ENCODE measurements around the gene C14orf180.
A peak's percentile ranks its signal among the peaks of the same experiment; 100 is the strongest.

Gene C14orf180

DNA sequence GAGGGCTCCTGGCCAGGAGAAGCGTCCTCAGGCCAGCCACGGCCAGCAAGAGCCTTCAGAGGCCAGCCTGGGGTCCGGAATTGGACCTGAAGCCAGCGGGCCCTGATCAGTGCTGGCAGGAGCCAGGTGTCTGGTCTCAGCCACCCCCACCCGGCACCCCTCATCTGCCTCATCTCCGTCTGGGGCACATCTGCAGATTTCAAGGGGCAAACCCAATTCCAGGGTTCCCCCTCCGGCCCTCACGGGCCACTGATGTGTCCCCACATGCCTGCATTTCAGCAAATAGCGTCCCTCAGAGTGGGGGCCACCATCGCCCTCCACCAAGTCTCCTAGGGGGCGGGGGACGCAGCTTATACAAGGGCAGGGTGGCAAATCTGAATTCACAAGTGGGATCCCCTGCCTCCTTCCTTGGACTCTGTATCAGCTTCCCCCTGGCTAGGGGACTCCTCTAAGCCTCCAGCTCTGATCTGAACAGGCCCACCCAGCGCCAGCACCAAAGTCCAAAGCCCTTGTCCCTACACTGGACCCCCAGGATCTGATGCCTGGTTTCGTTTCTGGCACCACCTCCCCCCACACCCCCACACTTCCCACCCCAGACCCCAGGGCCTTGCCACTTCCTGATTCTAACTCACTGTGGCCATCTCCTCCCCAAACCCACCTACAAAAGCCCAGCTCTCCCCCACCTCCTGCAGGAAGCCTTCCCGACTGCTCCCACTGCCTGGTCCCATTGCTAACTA lies 14.9 kb downstream of the C14orf180 start:
- DNase-seq, result peak; percentile 1

DNA sequence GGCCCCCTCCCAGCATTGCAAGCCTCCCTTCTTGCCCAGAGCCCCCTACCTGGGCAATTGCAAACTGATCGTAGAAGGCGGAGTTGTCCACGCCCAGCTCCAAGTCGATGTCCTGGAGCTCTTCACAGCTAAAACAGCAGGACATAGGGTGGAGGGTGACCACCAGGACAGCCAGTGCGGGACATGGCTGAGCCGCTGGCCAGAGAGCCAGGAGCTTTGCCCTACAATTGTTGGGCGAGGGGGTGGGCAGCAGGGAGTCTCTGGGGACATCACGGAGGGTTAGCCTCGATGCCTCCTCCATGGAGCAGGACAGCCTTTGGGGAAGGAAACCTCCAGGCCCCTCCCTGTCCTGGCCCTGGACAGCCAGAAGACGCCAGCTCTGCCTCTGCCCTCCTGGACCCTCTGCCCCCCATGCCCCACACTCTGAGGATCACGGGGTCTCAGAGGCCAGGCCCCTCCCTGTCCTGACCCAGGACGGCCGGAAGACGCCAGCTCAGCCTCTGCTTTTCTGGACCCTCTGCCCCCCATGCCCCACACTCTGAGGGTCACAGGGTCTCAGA lies 15.6 kb downstream of the C14orf180 start:
- DNase-seq, result no peak

DNA sequence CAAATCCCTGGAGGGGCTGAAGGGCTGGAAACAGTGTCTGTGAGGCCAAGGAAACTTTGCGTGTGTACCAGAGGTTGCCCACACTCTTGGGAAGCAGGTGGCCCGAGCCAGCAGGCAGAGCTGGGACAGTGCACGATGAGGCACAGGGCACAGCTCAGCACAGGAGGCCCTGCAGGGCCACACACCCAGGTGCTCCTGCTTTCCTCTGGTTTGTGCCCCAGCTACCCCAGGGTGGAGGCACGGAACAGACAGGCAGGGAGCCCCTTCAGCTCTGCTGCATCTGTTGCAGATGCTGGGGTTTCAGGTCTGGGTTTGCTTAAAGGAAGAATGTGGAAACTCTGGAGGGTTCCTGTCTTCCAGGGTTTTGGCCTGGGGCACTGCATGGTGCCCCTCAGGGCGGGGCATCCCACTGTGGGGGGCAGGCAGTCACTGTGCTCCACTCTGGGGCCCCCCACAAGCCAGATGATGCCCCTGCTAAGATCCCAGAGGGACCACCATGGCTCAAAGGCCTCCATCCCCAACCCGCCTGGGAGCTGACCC lies 16.4 kb downstream of the C14orf180 start:
- DNase-seq, result no peak

GRCh38 chr14:104596451-104596918 lies 16.9 kb downstream of the C14orf180 start:
- DNase-seq, result no peak

GRCh38 chr14:104596927-104597351 lies 17.4 kb downstream of the C14orf180 start:
- DNase-seq, result no peak

DNA sequence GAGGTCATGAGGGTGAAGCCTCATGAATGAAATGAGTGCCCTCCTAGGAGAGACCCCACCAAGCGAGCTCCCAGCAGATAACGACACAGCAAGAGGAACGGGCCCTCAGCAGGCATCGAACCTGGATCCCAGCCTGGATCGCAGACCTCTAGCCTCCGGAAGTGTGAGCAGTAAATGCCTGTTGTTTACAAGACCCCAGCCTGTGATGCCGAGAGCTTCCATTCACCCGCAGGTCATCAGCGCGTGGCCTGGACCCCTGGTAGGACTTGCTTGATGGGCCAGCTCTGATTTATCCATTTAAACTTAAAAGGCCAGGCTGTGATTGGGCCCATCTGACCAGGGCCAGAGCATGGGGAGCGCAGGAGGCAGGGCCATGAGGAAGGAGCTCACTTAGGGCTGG lies 18.0 kb downstream of the C14orf180 start:
- DNase-seq, result no peak

DNA sequence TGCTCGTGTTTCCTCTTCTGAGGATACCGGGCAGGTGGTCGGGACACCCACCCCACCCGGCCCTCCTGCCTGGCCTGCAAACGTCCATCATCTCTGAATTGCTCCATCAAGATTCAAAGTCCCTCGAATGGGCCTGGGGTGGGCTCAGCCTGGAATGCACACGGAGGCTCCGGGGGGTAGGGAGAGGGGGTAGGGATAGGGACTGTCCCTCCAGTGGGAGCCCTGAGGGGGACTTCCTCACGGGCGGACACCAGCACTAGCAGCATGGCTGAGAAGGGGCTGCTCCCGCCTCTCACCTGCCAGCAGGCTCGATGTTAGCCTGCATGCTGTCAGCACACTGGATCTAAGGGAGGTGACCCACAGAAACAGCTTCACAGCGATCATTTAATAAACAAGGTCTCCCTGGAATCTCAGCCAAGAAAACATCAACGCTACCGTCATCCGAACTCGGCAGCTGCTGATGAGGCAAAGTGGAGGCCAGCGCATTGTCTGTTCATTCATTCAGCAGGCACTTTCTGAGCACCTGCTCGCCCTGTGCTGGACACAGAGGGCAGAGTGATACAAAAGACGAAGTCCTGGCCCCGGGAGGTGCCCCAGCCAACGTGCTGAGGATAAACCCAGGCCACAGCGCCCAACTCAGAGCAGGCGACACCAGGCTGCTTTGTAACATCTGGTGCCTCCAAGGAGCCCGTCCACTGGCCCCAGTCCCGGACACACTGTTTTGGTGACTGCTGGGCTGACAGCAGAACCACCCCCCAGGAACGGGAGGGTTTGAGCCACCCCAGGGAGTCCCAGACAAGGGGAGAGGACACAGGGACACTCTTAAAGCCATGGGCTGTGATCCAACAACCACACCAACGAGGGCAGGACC lies 18.7 kb downstream of the C14orf180 start:
- DNase-seq, result no peak

DNA sequence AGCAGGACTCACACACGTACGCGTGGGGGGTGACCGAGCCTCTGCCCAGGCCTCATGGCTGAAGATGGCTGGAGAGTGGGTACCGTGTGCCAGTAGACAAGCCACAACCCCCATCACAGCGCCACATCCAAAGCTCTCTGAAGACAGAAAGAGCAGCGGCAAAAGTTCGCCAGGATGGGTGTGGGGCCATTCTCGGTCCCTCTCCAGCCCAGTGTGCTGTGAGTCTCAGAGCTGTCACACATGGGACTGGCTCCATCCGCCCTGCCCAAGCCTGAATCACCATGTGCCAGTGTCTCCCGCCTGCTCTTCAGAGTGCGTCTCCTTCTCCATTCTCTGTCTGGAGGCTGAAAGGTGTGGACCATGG lies 19.3 kb downstream of the C14orf180 start:
- no peak for DNase-seq

DNA sequence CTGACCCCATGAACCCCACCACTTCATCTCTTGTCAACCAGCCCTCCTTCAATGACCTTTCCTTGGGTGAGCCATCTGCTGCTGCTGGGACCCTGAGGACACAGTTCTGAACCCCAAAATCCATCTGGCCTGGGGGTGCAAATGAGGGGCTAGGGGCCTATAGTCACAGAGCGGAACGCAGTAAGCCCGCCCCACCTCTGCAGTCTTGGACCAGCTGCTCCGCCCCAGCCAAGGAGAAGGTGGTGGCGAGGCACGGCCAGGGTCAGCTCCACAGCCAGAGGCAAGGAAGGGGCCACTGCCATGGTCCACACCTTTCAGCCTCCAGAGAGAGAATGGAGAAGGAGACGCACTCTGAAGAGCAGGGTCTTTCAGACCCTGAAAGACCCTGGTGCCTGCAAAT lies 19.9 kb downstream of the C14orf180 start:
- DNase-seq, result no peak

- DNase-seq, result peak; percentile 68
These were observed 20.6 kb downstream of the C14orf180 start for GRCh38 chr14:104600141-104600643.

DNA sequence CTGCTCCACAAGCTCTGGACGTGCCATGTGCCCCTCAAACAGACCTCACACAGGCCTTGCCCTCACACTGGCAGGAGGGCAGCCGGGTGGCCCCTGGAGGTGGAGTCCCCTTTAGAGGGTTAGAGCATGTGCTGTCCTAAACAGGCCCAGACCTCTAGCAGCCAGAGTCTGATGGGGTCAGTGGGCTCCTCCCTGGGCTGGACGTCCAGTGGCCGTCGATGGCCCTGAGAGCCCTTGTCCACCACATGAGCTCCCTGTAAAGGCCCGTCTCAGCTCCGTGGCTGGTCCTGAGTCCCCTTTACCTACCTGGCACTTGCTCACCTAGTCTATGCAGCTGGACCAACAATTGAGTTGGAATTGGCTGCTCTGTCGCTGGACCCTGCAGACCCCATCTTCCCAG lies 21.2 kb downstream of the C14orf180 start:
- DNase-seq, result no peak

- no peak for DNase-seq
These were observed 22.2 kb downstream of the C14orf180 start for GRCh38 chr14:104601786-104602185.

- DNase-seq, result no peak
These were observed 22.9 kb downstream of the C14orf180 start for GRCh38 chr14:104602315-104602932.

DNA sequence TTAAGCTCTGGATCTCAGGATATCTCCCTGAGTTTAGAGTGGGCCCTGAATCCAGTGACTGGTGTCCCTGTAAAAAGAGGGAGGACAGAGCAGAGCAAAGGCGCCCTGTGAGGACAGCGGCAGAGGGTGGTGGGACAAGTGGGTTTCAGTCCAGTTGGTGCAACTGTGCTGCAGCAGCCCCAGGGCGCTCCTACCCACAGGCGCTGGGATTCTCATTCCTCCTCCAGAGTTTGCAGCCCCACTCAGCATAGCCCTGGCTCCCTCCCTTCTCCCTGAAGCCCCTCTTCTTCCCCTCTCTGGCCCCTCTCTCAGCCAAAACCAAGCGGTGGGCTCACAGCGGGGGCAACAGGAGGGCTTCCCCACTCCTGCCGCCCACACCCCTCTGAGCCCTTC lies 23.4 kb downstream of the C14orf180 start:
- no peak for DNase-seq

DNA sequence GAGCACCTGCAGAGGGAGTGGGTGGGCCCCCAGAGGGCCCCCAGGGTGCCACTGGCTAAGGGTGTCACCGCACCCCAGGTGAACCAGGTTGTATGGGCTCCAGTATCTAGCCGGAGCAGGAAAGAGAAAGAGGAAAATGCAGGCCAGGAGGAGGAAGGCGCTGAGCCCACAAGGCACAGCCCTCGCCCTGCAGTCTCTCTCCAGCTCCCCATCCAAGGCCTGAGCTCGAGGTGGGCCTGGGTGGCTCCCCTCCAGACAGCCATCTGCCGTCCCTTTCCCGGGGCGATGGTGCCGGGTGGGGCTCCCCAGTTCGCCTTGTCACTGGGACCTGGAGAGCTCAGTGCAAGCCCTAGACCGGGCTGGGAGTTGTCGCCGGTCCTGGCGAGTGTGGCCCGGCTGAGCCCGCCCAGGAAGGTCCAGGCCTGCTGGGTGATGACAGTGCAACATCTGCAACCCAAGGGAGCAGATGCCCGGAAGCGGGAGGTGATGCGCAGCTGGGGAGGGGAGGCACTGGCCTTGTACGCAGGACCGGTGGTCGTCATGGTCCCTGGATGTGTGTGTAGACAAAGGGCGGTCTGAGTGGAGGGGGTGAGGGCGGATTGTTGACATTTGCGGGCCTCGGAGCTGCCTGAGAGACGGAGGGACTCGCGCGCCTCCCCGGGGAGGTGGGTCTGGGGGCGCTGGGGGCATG lies 24.3 kb downstream of the C14orf180 start:
- DNase-seq, result peak; percentile 72

- DNase-seq, result peak; percentile 87
These were observed 25.2 kb downstream of the C14orf180 start, which contains the start of gene TMEM179 for GRCh38 chr14:104604458-104605449. TMEM179 (minus strand) TSS chr14:104604772; CDS start chr14:104604741, 31 bp downstream.

DNA sequence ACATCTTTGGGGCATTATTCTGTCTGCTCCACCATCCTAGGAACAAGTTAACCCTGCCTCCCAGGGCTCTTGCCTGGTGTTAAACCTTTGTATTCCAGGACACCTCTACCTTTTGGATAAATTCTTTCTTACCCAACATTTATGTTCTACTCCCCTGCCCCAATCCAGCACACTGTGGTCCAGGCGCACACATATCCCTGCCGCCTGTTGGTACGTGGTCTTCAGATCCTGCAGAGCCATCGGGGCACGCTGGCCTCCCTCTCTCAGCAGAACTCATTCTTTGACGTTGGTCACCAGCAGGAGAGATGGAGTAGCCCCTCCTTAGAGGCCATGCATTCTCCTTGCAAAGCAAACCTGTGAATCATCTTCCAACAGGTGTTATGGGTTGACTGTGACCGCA lies 30.1 kb downstream of the C14orf180 start:
- DNase-seq, result no peak

DNA sequence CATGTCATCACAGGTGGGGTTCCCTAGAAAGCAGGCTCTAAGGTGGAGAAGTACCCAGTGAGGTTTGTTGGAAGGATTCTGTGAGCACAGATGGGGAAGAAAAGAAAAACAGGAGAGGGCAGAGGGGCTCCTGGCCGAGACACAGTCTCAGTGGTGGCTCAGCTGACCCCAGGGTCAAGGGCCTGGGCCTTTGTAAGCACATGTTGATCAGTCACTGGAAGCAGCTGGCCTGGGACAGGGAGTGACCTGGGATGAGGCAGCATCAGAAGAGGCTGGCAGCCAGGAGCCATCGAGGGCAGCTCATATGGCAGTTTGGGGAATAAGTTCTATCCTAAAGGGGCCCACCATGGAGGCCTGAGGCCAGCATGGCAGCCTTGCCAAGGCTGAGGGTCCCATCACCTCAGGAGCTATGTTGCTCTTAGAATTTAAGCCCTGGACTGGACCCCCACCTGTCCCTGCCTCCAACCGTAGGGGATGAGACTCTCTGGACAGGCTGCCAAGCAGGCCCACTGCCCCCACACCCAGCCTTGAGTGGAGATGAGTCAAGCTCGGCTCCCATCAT lies 31.3 kb downstream of the C14orf180 start:
- DNase-seq, result no peak

DNA sequence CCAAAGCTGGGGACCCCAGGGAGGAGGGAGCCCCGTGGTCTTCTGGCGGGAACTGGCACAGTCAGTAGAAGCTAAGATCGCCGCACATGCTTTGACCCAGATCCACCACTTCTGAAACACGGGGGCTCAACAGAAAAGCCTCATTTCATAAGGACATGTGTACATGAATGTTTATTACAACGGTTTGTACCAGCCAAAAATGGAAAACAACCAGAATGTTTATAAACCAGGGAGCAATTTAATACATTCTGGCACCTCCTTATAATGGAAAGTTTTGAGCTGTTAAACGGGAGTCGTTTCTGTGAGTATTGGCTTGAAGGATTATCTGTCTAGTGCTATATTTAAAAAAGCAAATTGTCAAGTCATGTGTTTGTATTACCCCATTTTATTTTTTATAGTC lies 32.3 kb downstream of the C14orf180 start:
- DNase-seq, result no peak

GRCh38 chr14:104614126-104614812 lies 34.7 kb downstream of the C14orf180 start:
- no peak for DNase-seq

Measured in eye (tissue), 1 donor.